ENCODE results near the gene SLC45A2.

The SLC45A2 gene

DNA sequence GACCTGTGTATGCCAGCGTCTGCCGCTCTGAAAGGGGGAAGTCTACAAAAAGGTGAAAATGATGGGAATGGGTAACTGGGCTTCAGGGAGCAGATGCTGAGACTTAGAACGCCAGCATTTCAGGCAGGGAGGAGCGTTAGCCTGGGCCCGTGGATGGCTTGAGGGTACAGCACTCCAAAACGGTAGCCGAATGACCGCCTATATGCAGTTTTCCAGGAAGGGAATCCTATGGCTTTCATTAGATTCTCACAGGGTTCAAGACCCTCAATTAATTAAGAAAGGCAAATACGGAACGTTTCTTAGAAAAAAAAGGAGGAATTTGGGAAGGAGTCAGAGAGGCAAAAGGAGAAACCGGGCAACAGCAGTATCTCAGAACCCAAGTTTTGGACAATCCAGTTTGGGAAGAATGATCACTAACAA is 22.7 kb upstream of the SLC45A2 start:
- no peak for DNase-seq (ENCODE audit: low read depth)

- DNase-seq (ENCODE audit: low read depth), result no peak
Observed at GRCh38 chr5:34005681-34006080, 21.2 kb upstream of the SLC45A2 start.

DNA sequence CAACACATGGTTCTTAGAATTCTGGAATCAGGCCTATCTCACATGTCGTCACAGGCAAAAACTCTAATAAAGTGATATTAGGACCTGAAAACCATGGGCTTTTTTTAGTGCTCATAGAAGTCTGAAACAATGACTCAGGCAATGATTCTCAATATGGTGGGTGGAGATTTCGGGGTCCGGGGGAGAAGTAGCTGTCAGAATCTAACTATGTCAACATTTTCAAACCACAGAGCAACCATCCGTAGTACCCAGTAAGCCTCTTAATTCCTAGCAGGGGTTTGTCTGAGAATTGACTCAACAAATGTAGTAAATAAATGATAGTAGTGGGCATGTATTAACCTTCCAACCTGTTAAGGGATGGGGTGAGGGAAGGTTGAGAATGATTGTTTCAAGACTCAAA is 20.7 kb upstream of the SLC45A2 start:
- DNase-seq (ENCODE audit: low read depth), result no peak

DNA sequence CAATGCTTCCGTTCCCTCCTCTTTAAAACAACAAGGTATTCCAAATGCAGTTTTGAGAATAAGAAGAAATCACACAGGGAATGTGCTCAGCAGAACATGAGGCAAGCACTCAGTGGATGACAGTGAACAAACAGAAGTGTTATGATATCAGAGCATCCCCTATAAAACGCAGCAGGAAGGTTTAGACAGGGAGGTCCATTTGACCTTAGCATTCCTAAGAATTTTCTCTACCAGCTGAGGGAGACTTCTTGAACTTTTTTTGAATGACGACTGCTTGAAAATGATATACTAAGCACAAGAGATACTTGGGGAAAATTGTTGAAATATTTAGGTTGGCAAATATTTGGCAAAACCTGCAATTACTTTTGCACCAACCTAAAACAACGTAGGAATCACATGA is 19.4 kb upstream of the SLC45A2 start:
- DNase-seq (ENCODE audit: low read depth), result no peak

- no peak for DNase-seq (ENCODE audit: low read depth)
Observed at GRCh38 chr5:34002629-34003328, 18.3 kb upstream of the SLC45A2 start.

DNA sequence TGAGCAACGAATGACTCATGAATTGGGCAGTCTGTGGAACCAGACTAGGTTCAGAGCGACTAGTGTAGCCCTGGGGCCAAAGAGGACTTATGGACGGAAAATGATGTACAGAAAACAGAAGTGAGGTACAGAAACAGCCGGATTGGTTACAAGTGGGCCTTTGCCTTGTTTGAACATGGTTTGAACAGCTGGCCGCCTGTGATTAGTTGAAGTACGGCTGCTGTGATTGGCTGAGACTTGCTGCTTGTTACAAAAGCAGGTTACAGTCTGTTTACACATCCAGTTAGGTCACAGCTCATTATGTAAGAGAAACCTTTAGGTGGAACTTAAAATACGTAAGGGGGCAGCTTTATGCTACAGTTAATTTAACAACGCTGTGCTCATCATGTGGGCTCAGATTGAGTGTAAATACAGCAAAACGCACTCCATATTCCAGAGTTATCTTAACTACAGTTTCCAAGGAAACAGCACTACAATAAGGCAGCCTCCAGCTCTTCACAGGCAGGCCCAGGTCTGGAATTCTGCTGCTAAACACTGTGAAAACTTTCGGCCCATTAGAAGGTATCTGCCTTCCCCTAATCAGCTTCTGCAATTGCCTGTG is 16.8 kb upstream of the SLC45A2 start:
- no peak for DNase-seq (ENCODE audit: low read depth)

GRCh38 chr5:33999978-34000377 is 15.5 kb upstream of the SLC45A2 start:
- DNase-seq (ENCODE audit: low read depth), result no peak

GRCh38 chr5:33997331-33997983 is 13.0 kb upstream of the SLC45A2 start:
- no peak for DNase-seq (ENCODE audit: low read depth)

DNA sequence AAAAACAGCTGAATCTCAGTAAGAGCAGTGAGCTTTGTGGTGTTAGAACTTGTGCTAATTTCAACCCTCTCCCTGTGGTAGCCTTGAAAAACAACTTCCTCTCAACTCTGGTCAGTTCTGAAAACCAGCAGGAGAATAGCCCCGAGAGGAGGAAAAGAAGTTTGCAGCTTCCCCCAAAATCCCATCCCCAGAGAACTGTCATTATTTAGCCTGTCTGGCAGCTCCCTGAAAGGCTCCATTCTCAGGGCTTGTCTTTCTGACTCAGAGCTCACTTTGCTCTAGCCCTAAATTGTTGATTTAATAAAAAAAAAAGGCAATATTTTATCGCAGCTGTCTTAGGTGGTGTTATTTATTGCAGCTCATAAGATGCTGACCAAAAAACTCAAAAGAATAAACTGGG is 11.4 kb upstream of the SLC45A2 start:
- no peak for DNase-seq (ENCODE audit: low read depth)

GRCh38 chr5:33994845-33995244 is 10.4 kb upstream of the SLC45A2 start:
- DNase-seq (ENCODE audit: low read depth), result no peak

DNA sequence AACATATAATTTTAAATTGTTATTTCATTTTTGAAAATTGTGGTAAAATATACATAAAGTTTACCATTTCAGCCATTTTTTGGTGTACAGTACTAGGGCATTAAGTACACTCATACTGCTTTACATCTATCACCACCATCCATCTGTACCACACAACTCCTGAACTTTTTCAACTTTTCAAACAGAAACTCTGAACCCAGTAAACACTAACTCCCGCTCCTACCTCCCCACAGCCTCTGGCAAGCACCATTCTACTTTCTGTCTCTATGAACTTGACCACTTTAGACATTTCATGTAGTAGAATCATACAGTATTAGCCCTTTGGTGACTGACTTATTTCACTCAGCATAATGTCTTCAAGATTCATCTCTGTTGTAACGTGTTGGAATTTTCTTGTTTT is 8.4 kb upstream of the SLC45A2 start:
- DNase-seq (ENCODE audit: low read depth), result no peak

DNA sequence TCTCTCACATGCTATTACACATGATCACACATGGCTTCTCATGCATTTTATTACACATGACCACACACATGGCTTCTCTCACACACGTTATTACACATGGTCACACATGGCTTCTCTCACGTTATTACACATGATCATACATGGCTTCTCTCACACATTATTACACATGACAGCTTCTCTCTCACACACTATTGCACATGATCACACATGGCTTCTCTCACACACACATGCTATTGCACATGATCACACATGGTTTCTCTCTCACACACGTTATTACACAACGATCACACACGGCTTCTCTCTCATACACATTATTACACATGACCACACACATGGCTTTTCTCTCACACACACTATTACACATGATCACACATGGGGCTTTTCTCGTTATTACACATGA is 954 bp upstream of the SLC45A2 start:
- DNase-seq (ENCODE audit: low read depth), result no peak

- DNase-seq (ENCODE audit: low read depth), result no peak
Observed at GRCh38 chr5:33984178-33984577, 315 bp downstream of the SLC45A2 start.

- DNase-seq (ENCODE audit: low read depth), result no peak
Observed at GRCh38 chr5:33981408-33982162, 2.9 kb downstream of the SLC45A2 start.

DNA sequence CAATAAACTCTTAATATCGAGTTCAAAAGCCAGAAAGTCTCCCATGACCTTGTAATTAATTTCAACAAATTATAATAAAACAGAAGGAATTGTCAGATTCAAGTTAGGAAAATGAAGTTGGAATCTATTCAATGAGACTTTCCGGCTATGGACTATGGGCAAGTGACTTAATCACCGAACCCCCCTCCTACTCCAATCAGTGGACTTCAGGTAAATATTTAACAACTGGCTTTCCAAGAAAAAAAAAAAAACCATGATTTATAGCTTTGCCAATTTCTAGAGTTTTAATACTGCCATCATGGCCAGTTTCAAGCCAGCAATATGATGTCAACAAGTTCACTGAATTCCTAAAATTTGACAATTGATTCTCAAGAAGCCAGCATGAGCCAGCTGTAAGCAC is 4.5 kb downstream of the SLC45A2 start:
- DNase-seq (ENCODE audit: low read depth), result no peak

DNA sequence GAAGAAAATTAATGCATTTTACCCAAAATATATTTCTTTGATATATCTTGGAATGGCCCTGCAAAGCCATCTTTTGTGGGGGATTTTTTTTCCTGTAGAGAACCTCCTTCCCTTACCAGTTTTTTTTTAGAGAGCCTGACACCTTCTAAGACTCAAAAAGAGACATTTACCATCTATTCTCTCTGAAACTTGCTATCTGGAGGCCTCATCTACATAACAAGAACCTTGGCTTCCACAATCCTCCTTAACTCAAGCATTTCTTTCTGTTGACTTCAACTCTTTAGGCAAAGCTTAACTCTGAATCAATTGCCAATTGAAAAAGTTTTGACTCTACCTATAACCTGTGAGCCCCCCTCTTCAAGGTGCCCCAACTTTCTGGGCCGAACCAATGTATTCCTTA is 6.2 kb downstream of the SLC45A2 start:
- DNase-seq (ENCODE audit: low read depth), result no peak

GRCh38 chr5:33976307-33976706 is 8.2 kb downstream of the SLC45A2 start:
- DNase-seq (ENCODE audit: low read depth), result no peak

- DNase-seq (ENCODE audit: low read depth), result no peak
Observed at GRCh38 chr5:33975852-33976251, 8.6 kb downstream of the SLC45A2 start.

DNA sequence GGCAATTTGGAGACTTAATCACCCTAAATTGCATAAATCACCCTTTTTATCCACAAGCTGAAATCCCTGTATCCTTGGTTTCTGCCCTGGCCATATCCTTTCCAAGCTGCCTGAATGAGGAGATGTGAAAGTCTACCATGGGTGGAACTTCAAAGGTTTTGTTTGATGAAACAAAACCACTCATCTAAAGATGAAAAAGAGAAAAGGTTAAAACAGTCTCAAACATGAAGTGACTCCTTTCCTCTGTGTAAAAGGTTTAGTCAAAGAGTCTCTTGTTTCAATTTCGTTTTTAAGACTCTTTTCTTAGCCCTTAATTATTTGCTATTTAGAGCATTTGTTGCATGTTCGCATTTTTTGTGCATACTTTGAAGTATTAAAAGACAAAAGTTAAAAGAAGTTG is 11.2 kb downstream of the SLC45A2 start:
- DNase-seq (ENCODE audit: low read depth), result no peak

DNA sequence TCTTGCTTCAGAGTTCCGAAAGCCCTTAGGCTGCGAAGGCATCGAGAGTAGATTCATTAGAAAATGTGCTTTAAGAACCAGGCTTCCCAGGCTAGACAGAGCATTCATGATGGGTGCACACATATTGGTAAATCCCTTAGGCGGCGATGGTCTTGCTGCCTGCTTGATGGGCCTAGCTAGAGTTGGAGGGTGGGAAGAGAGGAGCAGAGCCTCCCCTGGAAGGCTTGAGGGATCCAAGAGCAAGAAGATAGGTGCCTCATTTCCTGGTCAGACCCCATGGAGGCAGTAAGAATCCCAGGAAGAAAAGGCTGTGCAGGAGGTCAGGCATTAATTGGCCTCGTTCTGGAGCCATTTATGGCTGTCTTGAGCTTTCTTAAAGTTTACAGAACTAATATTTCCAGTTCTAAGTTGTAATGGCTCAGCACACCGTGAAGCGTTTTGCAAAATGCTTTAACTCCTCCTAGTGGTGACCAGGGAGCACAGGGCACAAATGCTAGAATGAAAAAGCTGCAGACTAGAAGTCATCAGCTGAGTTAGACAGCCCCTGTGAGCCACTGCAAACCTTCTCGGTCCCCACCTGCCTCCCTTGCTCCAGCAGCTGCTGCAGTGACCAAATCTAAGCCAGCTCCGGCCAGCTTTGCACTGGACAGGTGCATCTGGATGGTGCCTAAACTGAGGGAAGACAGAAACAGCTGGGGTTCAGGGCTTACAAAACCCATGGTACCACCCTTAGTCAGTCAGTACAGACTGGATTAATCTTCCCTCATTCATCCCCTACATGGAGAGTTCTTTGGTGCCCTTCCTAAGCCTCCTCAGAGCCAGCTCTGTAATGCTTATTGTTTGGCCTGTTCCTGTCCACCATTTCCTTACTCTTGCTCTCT is 14.7 kb downstream of the SLC45A2 start:
- DNase-seq (ENCODE audit: low read depth), result no peak

DNA sequence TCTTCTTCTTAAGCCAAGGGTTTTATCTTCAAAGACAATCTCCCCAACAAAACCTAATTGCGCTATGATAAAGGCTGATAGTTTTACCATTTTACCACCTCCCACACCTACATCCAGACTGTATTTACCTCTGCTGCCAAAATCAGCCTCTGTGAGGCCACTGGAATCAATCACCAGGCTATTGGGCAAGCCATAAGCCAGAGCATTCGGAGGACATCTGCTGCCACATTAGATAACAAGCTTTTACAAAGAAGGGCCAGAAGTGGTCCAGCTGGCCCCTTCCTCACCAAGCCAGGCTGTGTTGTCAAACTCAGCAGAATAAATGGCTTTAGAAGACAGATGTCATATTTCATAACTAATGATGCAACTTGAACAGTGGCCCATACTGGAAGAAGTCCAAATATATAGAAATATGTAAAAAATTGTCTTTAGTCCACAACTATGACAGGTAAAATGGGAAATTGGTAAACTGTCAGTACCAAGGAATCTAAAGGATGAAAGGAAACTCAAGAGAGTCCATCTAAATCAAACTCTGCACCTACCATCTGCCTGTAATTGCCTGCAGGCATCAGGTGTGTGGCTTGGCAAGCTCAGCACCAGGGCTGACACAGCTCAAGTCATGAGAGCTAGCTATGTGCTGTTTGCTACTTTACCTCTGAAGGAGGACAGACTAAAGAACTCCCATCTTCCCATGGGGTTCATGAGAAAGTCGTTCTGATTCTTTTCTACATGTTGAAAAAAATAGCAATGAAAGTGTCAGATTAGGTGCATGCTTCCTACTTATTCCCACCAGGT is 16.1 kb downstream of the SLC45A2 start:
- no peak for DNase-seq (ENCODE audit: low read depth)
